ENCODE results near the gene CADM2.
"Not testable (repeated sequence)": the region's sequence is repeated elsewhere in the genome, so short reads cannot be mapped to it uniquely, and the experiment has no call there.

CADM2 gene

GRCh38 chr3:85077018-85077417 is 118.2 kb downstream of the CADM2 start:
- Histone ChIP-seq H3K4me1 (ENCODE audit: control insufficient read depth, insufficient read depth, low read length) (peaks cover 30% of the 10 kb centered on the region), H3K9me3 (ENCODE audit: control insufficient read depth, insufficient read depth, low read length) (no peaks in the 10 kb centered on the region), H3K36me3 (ENCODE audit: control insufficient read depth, insufficient read depth, low read length) (no peaks in the 10 kb centered on the region), H3K9ac (ENCODE audit: low read depth, low read length) (no peak overlapping the region), H3K27ac (ENCODE audit: low read depth, low read length) (no peak overlapping the region), H3K27me3 (ENCODE audit: control insufficient read depth, insufficient read depth, low read length) (no peaks in the 10 kb centered on the region), H3K4me3 (ENCODE audit: low read depth, low read length) (no peak overlapping the region)

GRCh38 chr3:85081191-85081906 is 122.6 kb downstream of the CADM2 start:
- H3K9me3 ChIP-seq (ENCODE audit: control insufficient read depth, insufficient read depth, low read length): no peaks in the 10 kb centered on the region
- H3K27me3 ChIP-seq (ENCODE audit: control insufficient read depth, insufficient read depth, low read length): no peaks in the 10 kb centered on the region
- no peak overlapping the region for H3K9ac ChIP-seq (ENCODE audit: low read depth, low read length)
- no peak overlapping the region for H3K27ac ChIP-seq (ENCODE audit: low read depth, low read length)
- H3K4me3 ChIP-seq (ENCODE audit: low read depth, low read length): no peak overlapping the region
- H3K36me3 ChIP-seq (ENCODE audit: control insufficient read depth, insufficient read depth, low read length): no peaks in the 10 kb centered on the region
- H3K4me1 ChIP-seq (ENCODE audit: control insufficient read depth, insufficient read depth, low read length): peaks cover 19% of the 10 kb centered on the region

GRCh38 chr3:85090495-85090894 is 131.7 kb downstream of the CADM2 start:
- Histone ChIP-seq H3K27me3 (ENCODE audit: control insufficient read depth, insufficient read depth, low read length) (no peaks in the 10 kb centered on the region), H3K4me1 (ENCODE audit: control insufficient read depth, insufficient read depth, low read length) (peaks cover 21% of the 10 kb centered on the region), H3K9me3 (ENCODE audit: control insufficient read depth, insufficient read depth, low read length) (no peaks in the 10 kb centered on the region), H3K27ac (ENCODE audit: low read depth, low read length) (no peak overlapping the region), H3K4me3 (ENCODE audit: low read depth, low read length) (no peak overlapping the region), H3K9ac (ENCODE audit: low read depth, low read length) (no peak overlapping the region), H3K36me3 (ENCODE audit: control insufficient read depth, insufficient read depth, low read length) (no peaks in the 10 kb centered on the region)

GRCh38 chr3:85100316-85100715 is 141.5 kb downstream of the CADM2 start:
- Histone ChIP-seq H3K36me3 (ENCODE audit: control insufficient read depth, insufficient read depth, low read length) (no peaks in the 10 kb centered on the region), H3K27me3 (ENCODE audit: control insufficient read depth, insufficient read depth, low read length) (no peaks in the 10 kb centered on the region), H3K9me3 (ENCODE audit: control insufficient read depth, insufficient read depth, low read length) (no peaks in the 10 kb centered on the region), H3K4me1 (ENCODE audit: control insufficient read depth, insufficient read depth, low read length) (no peaks in the 10 kb centered on the region; the same call in 1 of the 2 replicates), H3K9ac (ENCODE audit: low read depth, low read length) (no peak overlapping the region), H3K4me3 (ENCODE audit: low read depth, low read length) (no peak overlapping the region), H3K27ac (ENCODE audit: low read depth, low read length) (no peak overlapping the region)

GRCh38 chr3:85102781-85103180 is 144.0 kb downstream of the CADM2 start:
- Histone ChIP-seq H3K9me3 (ENCODE audit: control insufficient read depth, insufficient read depth, low read length) (no peaks in the 10 kb centered on the region), H3K4me3 (ENCODE audit: low read depth, low read length) (no peak overlapping the region), H3K4me1 (ENCODE audit: control insufficient read depth, insufficient read depth, low read length) (no peaks in the 10 kb centered on the region; the same call in 1 of the 2 replicates), H3K27ac (ENCODE audit: low read depth, low read length) (no peak overlapping the region), H3K36me3 (ENCODE audit: control insufficient read depth, insufficient read depth, low read length) (no peaks in the 10 kb centered on the region), H3K9ac (ENCODE audit: low read depth, low read length) (no peak overlapping the region), H3K27me3 (ENCODE audit: control insufficient read depth, insufficient read depth, low read length) (no peaks in the 10 kb centered on the region)

GRCh38 chr3:85110393-85110792 is 151.6 kb downstream of the CADM2 start:
- H3K9ac ChIP-seq (ENCODE audit: low read depth, low read length): no peak overlapping the region
- no peaks in the 10 kb centered on the region; the same call in 1 of the 2 replicates for H3K4me1 ChIP-seq (ENCODE audit: control insufficient read depth, insufficient read depth, low read length)
- H3K27me3 ChIP-seq (ENCODE audit: control insufficient read depth, insufficient read depth, low read length): no peaks in the 10 kb centered on the region
- H3K9me3 ChIP-seq (ENCODE audit: control insufficient read depth, insufficient read depth, low read length): no peaks in the 10 kb centered on the region
- no peaks in the 10 kb centered on the region for H3K36me3 ChIP-seq (ENCODE audit: control insufficient read depth, insufficient read depth, low read length)
- no peak overlapping the region for H3K27ac ChIP-seq (ENCODE audit: low read depth, low read length)
- H3K4me3 ChIP-seq (ENCODE audit: low read depth, low read length): no peak overlapping the region

- H3K27ac ChIP-seq (ENCODE audit: low read depth, low read length): no peak overlapping the region
- H3K4me3 ChIP-seq (ENCODE audit: low read depth, low read length): no peak overlapping the region
- no peak overlapping the region for H3K9ac ChIP-seq (ENCODE audit: low read depth, low read length)
- H3K36me3 ChIP-seq (ENCODE audit: control insufficient read depth, insufficient read depth, low read length): no peaks in the 10 kb centered on the region
- H3K4me1 ChIP-seq (ENCODE audit: control insufficient read depth, insufficient read depth, low read length): peaks cover 8% of the 10 kb centered on the region
- H3K27me3 ChIP-seq (ENCODE audit: control insufficient read depth, insufficient read depth, low read length): no peaks in the 10 kb centered on the region
- no peaks in the 10 kb centered on the region; the same call in 1 of the 2 replicates for H3K9me3 ChIP-seq (ENCODE audit: control insufficient read depth, insufficient read depth, low read length)
These were observed 162.1 kb downstream of the CADM2 start for GRCh38 chr3:85120879-85121278.

GRCh38 chr3:85132864-85133263 is 174.1 kb downstream of the CADM2 start:
- H3K9ac ChIP-seq (ENCODE audit: low read depth, low read length); H3K27me3 ChIP-seq (ENCODE audit: control insufficient read depth, insufficient read depth, low read length); H3K36me3 ChIP-seq (ENCODE audit: control insufficient read depth, insufficient read depth, low read length); H3K9me3 ChIP-seq (ENCODE audit: control insufficient read depth, insufficient read depth, low read length); H3K4me3 ChIP-seq (ENCODE audit: low read depth, low read length); H3K27ac ChIP-seq (ENCODE audit: low read depth, low read length); H3K4me1 ChIP-seq (ENCODE audit: control insufficient read depth, insufficient read depth, low read length): not testable (repeated sequence)

- H3K9me3 ChIP-seq (ENCODE audit: control insufficient read depth, insufficient read depth, low read length); H3K27ac ChIP-seq (ENCODE audit: low read depth, low read length); H3K9ac ChIP-seq (ENCODE audit: low read depth, low read length); H3K27me3 ChIP-seq (ENCODE audit: control insufficient read depth, insufficient read depth, low read length); H3K4me1 ChIP-seq (ENCODE audit: control insufficient read depth, insufficient read depth, low read length); H3K4me3 ChIP-seq (ENCODE audit: low read depth, low read length); H3K36me3 ChIP-seq (ENCODE audit: control insufficient read depth, insufficient read depth, low read length): not testable (repeated sequence)
These were observed 175.1 kb downstream of the CADM2 start for GRCh38 chr3:85133691-85134420.

GRCh38 chr3:85142626-85143025 is 183.8 kb downstream of the CADM2 start:
- Histone ChIP-seq H3K4me1 (ENCODE audit: control insufficient read depth, insufficient read depth, low read length) (no peaks in the 10 kb centered on the region), H3K27me3 (ENCODE audit: control insufficient read depth, insufficient read depth, low read length) (no peaks in the 10 kb centered on the region), H3K4me3 (ENCODE audit: low read depth, low read length) (no peak overlapping the region), H3K9me3 (ENCODE audit: control insufficient read depth, insufficient read depth, low read length) (no peaks in the 10 kb centered on the region), H3K36me3 (ENCODE audit: control insufficient read depth, insufficient read depth, low read length) (no peaks in the 10 kb centered on the region), H3K9ac (ENCODE audit: low read depth, low read length) (no peak overlapping the region), H3K27ac (ENCODE audit: low read depth, low read length) (no peak overlapping the region)

- Histone ChIP-seq H3K4me3 (ENCODE audit: low read depth, low read length) (no peak overlapping the region), H3K27ac (ENCODE audit: low read depth, low read length) (no peak overlapping the region)
These were observed 189.2 kb downstream of the CADM2 start for GRCh38 chr3:85148036-85148435.

More at GRCh38 chr3:85148036-85148435, 189.2 kb downstream of the CADM2 start:
- Histone ChIP-seq H3K27me3 (ENCODE audit: control insufficient read depth, insufficient read depth, low read length) (no peaks in the 10 kb centered on the region), H3K36me3 (ENCODE audit: control insufficient read depth, insufficient read depth, low read length) (no peaks in the 10 kb centered on the region), H3K9me3 (ENCODE audit: control insufficient read depth, insufficient read depth, low read length) (peaks cover 9% of the 10 kb centered on the region; the same call in 1 of the 2 replicates), H3K9ac (ENCODE audit: low read depth, low read length) (no peak overlapping the region), H3K4me1 (ENCODE audit: control insufficient read depth, insufficient read depth, low read length) (no peaks in the 10 kb centered on the region)

Data from HUES48 (cell line).